ENCODE measurements around the gene MED13L. TPM values are rescaled to one million over a fixed set of nuclear protein-coding genes. Genes with fewer than 3 reads are reported as not detected.

MED13L gene
- total and polyA plus RNA-seq, 2 of the 8 experiments (the other 6 are each of a cell fraction or from before 2014, with no cell fraction given), result 15.9 to 51.7 TPM

- TF ChIP-seq CHD7 (IDR thresholded peaks at IDR 0.05; ENCODE audit: insufficient replicate concordance, low read length) (no peak), POLR2A (IDR thresholded peaks at IDR 0.05; ENCODE audit: control extremely low read depth in 1 of 2, low read depth in 2 of 2, low read length in 2 of 2) (no peak), JUN (IDR thresholded peaks at IDR 0.05; ENCODE audit: low read depth, low read length) (no peak), POLR2AphosphoS5 (IDR thresholded peaks at IDR 0.05; ENCODE audit: low read depth, low read length) (no peak), SP4 (IDR thresholded peaks at IDR 0.05; ENCODE audit: low read length) (no peak), GABPA (IDR thresholded peaks at IDR 0.05; ENCODE audit: borderline replicate concordance, insufficient read depth, low read length) (no peak), ATF3 (IDR thresholded peaks at IDR 0.05; ENCODE audit: insufficient read depth, low read depth, low read length) (no peak), RFX5 (IDR thresholded peaks at IDR 0.05; ENCODE audit: borderline replicate concordance, low read depth, low read length) (no peak)
These were observed 271.4 kb downstream of the MED13L start (continued) for GRCh38 chr12:116006141-116006540.
